PFSK-1 (cell line): ENCODE data around the gene ARHGEF16.

ENCODE experiments used
- FOXP2 ChIP-seq: optimal IDR thresholded peaks from 2 replicates; pipeline ENCODE3; 2011; ENCODE audit warnings: borderline replicate concordance, control low read depth, inconsistent platforms; ENCODE audit not compliant: insufficient read depth; ENCODE audit errors: extremely low read length, extremely low read depth
- POLR2AphosphoS5 ChIP-seq: IDR thresholded peaks from 2 replicates; pipeline ENCODE4 v1.6.1; 2012; ENCODE audit warnings: low read depth, mild to moderate bottlenecking, control low read depth, low read length, moderate library complexity
- SIN3A ChIP-seq: IDR thresholded peaks from 2 replicates; pipeline ENCODE4 v1.6.1; 2012; ENCODE audit warnings: mild to moderate bottlenecking, low read length, moderate library complexity, borderline replicate concordance; ENCODE audit not compliant: insufficient read depth
- TAF1 ChIP-seq: IDR thresholded peaks from 2 replicates; pipeline ENCODE4 v1.6.1; 2012; ENCODE audit warnings: low read length, control low read depth, borderline replicate concordance; ENCODE audit not compliant: insufficient read depth

DNA sequence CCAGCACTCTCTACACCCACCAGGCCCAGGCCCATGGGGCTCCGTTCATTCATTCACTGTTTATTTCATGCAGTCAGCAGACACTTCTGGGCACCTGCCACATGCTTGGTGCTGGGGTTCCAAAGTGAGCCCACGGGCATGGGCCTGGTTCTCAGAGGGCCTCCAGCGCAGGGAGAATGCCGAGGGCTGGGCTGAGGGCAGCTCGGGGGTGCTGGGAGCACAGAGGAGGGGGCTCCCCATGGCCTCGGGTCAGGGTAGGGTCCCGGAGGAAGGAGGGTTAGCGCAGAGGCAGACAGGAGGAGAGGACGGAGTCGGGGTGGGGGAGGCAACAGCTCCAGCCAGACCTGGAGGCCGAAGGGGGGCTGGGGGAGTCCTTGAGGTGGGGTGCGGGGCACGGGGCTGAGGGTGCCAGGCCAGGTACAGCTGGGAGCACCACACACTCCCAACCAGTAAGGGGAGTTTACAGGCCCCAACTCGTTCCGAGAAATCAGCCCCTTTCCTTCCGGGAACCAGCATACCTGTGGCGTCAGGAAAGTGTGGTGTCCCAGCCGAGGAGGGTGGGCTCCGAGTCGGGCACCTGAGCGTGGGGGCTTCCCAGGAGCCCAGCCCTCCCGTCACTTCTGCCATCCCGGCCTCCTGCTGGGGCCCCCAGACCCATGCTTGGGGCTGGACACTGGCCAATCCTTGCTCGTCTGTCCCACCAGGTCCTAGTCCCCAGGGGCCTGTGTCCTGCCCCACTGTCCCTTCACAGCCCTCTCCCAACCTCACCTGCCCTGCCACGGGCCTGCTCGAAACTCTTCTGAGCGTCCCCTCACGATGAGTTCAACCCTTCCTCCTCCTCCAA is 10.8 kb downstream of the ARHGEF16 start:
- no peak for TF ChIP-seq POLR2AphosphoS5
- no peak for TF ChIP-seq TAF1
- TF ChIP-seq SIN3A, result no peak
- TF ChIP-seq FOXP2, result no peak
